ENCODE results near the gene SUFU. TPM values are rescaled to one million over a fixed set of nuclear protein-coding genes. Genes with fewer than 3 reads are reported as not detected.

The SUFU gene
- total and polyA plus RNA-seq, 4 donors = 1.8 to 3.8 (median 2.9) TPM

DNA sequence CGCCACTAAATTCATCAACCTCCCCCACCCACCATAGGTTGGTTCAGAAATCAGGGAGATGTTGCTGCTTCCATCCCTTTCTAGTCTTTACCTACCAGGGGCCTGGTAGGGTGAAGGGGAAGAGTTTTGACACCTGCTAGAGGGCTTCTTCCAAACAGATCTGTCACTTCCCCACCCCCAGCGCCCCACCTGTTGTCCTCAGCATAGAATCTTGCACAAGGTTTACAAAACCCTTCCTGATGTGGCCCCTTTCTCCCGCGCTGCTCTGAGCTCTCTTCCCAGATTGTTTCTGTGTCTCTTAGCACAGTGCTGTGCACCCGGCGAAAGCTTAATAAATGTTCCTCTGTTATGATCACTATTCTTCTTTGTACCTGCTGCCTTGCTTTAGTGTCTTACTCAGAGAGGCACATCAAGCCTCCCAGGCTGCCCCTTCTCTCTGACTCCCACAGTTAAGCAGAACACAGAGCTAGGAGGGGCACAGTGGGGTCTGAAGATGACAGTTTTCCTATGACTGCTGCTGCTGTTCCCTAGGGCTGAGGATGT is 41.2 kb upstream of the SUFU start:
- no peaks in the 10 kb centered on the region for H3K9me3 ChIP-seq (ENCODE audit: control insufficient read depth in 4 of 4, low read length in 3 of 4)
- H3K4me1 ChIP-seq (ENCODE audit: control insufficient read depth in 4 of 4, insufficient read depth in 4 of 4, low read length in 3 of 4) = peaks cover 8 to 32% (median 24%) of the 10 kb centered on the region in 4 donors
- no peak overlapping the region for H3K9ac ChIP-seq (ENCODE audit: low read depth in 1 of 2, low read length in 2 of 2)
- peak overlapping the region in 1 of 3 donors; percentile 29 for H3K4me3 ChIP-seq (ENCODE audit: low read depth in 1 of 3, low read length in 3 of 3)
- WGBS = 60% methylated on average over 6 of the region's 6 CpGs
- H3K27me3 ChIP-seq (ENCODE audit: control insufficient read depth in 4 of 4, insufficient read depth in 4 of 4, low read length in 3 of 4) = no peaks in the 10 kb centered on the region
- DNase-seq (ENCODE audit: low spot score) = no peak
- TF ChIP-seq JUND (IDR thresholded peaks at IDR 0.05) = no peak
- TF ChIP-seq, protein P1, sequence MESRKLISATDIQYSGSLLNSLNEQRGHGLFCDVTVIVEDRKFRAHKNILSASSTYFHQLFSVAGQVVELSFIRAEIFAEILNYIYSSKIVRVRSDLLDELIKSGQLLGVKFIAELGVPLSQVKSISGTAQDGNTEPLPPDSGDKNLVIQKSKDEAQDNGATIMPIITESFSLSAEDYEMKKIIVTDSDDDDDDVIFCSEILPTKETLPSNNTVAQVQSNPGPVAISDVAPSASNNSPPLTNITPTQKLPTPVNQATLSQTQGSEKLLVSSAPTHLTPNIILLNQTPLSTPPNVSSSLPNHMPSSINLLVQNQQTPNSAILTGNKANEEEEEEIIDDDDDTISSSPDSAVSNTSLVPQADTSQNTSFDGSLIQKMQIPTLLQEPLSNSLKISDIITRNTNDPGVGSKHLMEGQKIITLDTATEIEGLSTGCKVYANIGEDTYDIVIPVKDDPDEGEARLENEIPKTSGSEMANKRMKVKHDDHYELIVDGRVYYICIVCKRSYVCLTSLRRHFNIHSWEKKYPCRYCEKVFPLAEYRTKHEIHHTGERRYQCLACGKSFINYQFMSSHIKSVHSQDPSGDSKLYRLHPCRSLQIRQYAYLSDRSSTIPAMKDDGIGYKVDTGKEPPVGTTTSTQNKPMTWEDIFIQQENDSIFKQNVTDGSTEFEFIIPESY (IDR thresholded peaks at IDR 0.05) = no peak
- no peak for TF ChIP-seq GABPA (IDR thresholded peaks at IDR 0.05 in 1 of 2, conservative IDR thresholded peaks at IDR 0.05 in 1 of 2)
- TF ChIP-seq FOXA2 (IDR thresholded peaks at IDR 0.05) = no peak
- TF ChIP-seq, protein P2, sequence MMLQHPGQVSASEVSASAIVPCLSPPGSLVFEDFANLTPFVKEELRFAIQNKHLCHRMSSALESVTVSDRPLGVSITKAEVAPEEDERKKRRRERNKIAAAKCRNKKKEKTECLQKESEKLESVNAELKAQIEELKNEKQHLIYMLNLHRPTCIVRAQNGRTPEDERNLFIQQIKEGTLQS (IDR thresholded peaks at IDR 0.05) = no peak
- no peak for TF ChIP-seq SP1 (IDR thresholded peaks at IDR 0.05)
- no peak for TF ChIP-seq NR2F2 (IDR thresholded peaks at IDR 0.05)
- no peak for TF ChIP-seq EGR1 (IDR thresholded peaks at IDR 0.05; ENCODE audit: low read depth in 2 of 2)
- no peak for TF ChIP-seq YY1 (IDR thresholded peaks at IDR 0.05)
- no peak for TF ChIP-seq TAF1 (conservative IDR thresholded peaks at IDR 0.05)
- TF ChIP-seq, protein P3, sequence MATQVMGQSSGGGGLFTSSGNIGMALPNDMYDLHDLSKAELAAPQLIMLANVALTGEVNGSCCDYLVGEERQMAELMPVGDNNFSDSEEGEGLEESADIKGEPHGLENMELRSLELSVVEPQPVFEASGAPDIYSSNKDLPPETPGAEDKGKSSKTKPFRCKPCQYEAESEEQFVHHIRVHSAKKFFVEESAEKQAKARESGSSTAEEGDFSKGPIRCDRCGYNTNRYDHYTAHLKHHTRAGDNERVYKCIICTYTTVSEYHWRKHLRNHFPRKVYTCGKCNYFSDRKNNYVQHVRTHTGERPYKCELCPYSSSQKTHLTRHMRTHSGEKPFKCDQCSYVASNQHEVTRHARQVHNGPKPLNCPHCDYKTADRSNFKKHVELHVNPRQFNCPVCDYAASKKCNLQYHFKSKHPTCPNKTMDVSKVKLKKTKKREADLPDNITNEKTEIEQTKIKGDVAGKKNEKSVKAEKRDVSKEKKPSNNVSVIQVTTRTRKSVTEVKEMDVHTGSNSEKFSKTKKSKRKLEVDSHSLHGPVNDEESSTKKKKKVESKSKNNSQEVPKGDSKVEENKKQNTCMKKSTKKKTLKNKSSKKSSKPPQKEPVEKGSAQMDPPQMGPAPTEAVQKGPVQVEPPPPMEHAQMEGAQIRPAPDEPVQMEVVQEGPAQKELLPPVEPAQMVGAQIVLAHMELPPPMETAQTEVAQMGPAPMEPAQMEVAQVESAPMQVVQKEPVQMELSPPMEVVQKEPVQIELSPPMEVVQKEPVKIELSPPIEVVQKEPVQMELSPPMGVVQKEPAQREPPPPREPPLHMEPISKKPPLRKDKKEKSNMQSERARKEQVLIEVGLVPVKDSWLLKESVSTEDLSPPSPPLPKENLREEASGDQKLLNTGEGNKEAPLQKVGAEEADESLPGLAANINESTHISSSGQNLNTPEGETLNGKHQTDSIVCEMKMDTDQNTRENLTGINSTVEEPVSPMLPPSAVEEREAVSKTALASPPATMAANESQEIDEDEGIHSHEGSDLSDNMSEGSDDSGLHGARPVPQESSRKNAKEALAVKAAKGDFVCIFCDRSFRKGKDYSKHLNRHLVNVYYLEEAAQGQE (IDR thresholded peaks at IDR 0.05) = no peak
- TF ChIP-seq, protein P4, sequence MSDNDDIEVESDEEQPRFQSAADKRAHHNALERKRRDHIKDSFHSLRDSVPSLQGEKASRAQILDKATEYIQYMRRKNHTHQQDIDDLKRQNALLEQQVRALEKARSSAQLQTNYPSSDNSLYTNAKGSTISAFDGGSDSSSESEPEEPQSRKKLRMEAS (IDR thresholded peaks at IDR 0.05) = no peak
- TF ChIP-seq RAD21 (IDR thresholded peaks at IDR 0.05) = no peak
- no peak for TF ChIP-seq FOXA1 (IDR thresholded peaks at IDR 0.05)
- no peak for TF ChIP-seq RXRA (IDR thresholded peaks at IDR 0.05)
- no peak for TF ChIP-seq HNF4G (IDR thresholded peaks at IDR 0.05)
- no peaks in the 10 kb centered on the region for H3K36me3 ChIP-seq (ENCODE audit: control insufficient read depth in 4 of 4, insufficient read depth in 3 of 4, low read depth in 1 of 4, low read length in 3 of 4)
- H3K27ac ChIP-seq (ENCODE audit: low read depth in 1 of 2, low read length in 2 of 2) = no peak overlapping the region

DNA sequence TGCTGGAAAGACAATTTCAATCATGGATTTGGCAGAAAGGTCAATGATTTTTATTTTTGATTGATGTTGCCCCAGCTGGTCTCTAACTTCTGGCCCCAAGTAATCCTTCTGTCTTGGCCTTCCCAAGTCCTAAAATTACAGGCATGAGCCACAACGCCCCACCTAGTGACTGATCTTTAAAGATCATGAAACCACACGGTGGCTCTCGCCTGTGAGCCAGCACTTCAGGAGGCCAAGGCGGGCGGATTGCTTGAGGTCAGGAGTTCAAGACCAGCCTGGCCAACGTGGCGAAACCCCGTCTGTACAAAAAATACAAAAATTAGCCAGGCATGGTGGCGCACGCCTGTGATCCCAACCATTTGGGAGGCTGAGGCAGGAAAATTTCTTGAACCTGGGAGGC is 39.8 kb upstream of the SUFU start:
- Histone ChIP-seq H3K4me1 (ENCODE audit: control insufficient read depth in 4 of 4, insufficient read depth in 4 of 4, low read length in 3 of 4) (peaks cover 8 to 32% (median 24%) of the 10 kb centered on the region in 4 donors), H3K4me3 (ENCODE audit: low read depth in 1 of 3, low read length in 3 of 3) (no peak overlapping the region), H3K36me3 (ENCODE audit: control insufficient read depth in 4 of 4, insufficient read depth in 3 of 4, low read depth in 1 of 4, low read length in 3 of 4) (no peaks in the 10 kb centered on the region), H3K9me3 (ENCODE audit: control insufficient read depth in 4 of 4, low read length in 3 of 4) (no peaks in the 10 kb centered on the region), H3K9ac (ENCODE audit: low read depth in 1 of 2, low read length in 2 of 2) (no peak overlapping the region), H3K27ac (ENCODE audit: low read depth in 1 of 2, low read length in 2 of 2) (no peak overlapping the region), H3K27me3 (ENCODE audit: control insufficient read depth in 4 of 4, insufficient read depth in 4 of 4, low read length in 3 of 4) (no peaks in the 10 kb centered on the region)
- DNase-seq (ENCODE audit: low spot score) = no peak
- WGBS = 86% methylated on average over 10 of the region's 10 CpGs
- TF ChIP-seq FOXA1 (IDR thresholded peaks at IDR 0.05) = no peak
- no peak for TF ChIP-seq RXRA (IDR thresholded peaks at IDR 0.05)
- no peak for TF ChIP-seq HNF4G (IDR thresholded peaks at IDR 0.05)
- TF ChIP-seq, protein P1 (IDR thresholded peaks at IDR 0.05) = no peak
- TF ChIP-seq EGR1 (IDR thresholded peaks at IDR 0.05; ENCODE audit: low read depth in 2 of 2) = no peak
- TF ChIP-seq, protein P4 (IDR thresholded peaks at IDR 0.05) = no peak
- TF ChIP-seq, protein P2 (IDR thresholded peaks at IDR 0.05) = no peak
- TF ChIP-seq JUND (IDR thresholded peaks at IDR 0.05) = no peak
- TF ChIP-seq, protein P3 (IDR thresholded peaks at IDR 0.05) = no peak
- TF ChIP-seq FOXA2 (IDR thresholded peaks at IDR 0.05) = no peak
- TF ChIP-seq YY1 (IDR thresholded peaks at IDR 0.05) = no peak
- no peak for TF ChIP-seq TAF1 (conservative IDR thresholded peaks at IDR 0.05)
- TF ChIP-seq GABPA (IDR thresholded peaks at IDR 0.05 in 1 of 2, conservative IDR thresholded peaks at IDR 0.05 in 1 of 2) = no peak
